HEK293 (cell line): ENCODE data around the gene RHEB.

Experiments
- CTCF ChIA-PET: fragments of 350-600 bp; formaldehyde crosslinking; extraction: SDS; loops from one replicate; lab custom pipeline; 2021; ENCODE audit warnings: antibody characterized with exemption; lab: Yijun Ruan, JAX
- POLR2A ChIA-PET: fragments of 300-600 bp; formaldehyde crosslinking; extraction: SDS; loops from one replicate; lab custom pipeline; 2020; ENCODE audit warnings: antibody characterized with exemption, inconsistent platforms; lab: Yijun Ruan, JAX
- H3K27ac ChIP-seq: fragments of 200-500 bp; sonication (Bioruptor generic); 2 replicates; pipeline ENCODE4 v1.5.1; 2014; ENCODE audit warnings: low read depth, low read length, control low read depth, inconsistent platforms; ENCODE audit errors: extremely low read depth
- H3K36me3 ChIP-seq, 2 experiments: fragments of 200-500 bp in 1 of 2; sonication (Bioruptor generic) in 1 of 2; 1 replicate in 1 of 2; 2 replicates in 1 of 2; pipeline ENCODE4 v1.5.1; 2014 to 2017; ENCODE audit warnings: inconsistent platforms in 2 of 2, low read length in 2 of 2; ENCODE audit not compliant: control insufficient read depth in 2 of 2, insufficient read depth in 1 of 2
- H3K4me1 ChIP-seq: fragments of 200-500 bp; sonication (Bioruptor generic); 2 replicates; pipeline ENCODE4 v1.5.1; 2014; ENCODE audit warnings: mild to moderate bottlenecking, low read length, inconsistent platforms; ENCODE audit not compliant: control insufficient read depth, insufficient read depth
- H3K4me3 ChIP-seq: 2 replicates; pipeline ENCODE4 v1.5.1; 2011; ENCODE audit warnings: low read depth, mild to moderate bottlenecking, control low read depth, low read length, moderate library complexity
- H3K9me3 ChIP-seq: fragments of 200-500 bp; sonication (Bioruptor generic); 2 replicates; pipeline ENCODE4 v1.5.1; 2014; ENCODE audit warnings: low read depth, low read length, inconsistent platforms; ENCODE audit not compliant: control insufficient read depth, insufficient read depth
- EGR2 ChIP-seq: fragments of 450-650 bp; formaldehyde crosslinking; IDR thresholded peaks from 2 replicates; pipeline ENCODE4 v1.5.1; 2016; ENCODE audit warnings: low read depth, missing biosample characterization, missing genetic modification characterization
- GLIS1 ChIP-seq: fragments of 450-650 bp; formaldehyde crosslinking; IDR thresholded peaks from 2 replicates; pipeline ENCODE4 v1.5.1; 2016; ENCODE audit warnings: missing biosample characterization, missing genetic modification characterization
- IKZF3 ChIP-seq: fragments of 450-650 bp; IDR thresholded peaks from 2 replicates; pipeline ENCODE4 v1.5.0; 2018; ENCODE audit warnings: missing biosample characterization, mild to moderate bottlenecking, missing genetic modification characterization, moderate library complexity
- KLF1 ChIP-seq: fragments of 450-650 bp; formaldehyde crosslinking; IDR thresholded peaks from 2 replicates; pipeline ENCODE4 v1.5.1; 2016; ENCODE audit warnings: missing biosample characterization, missing genetic modification characterization
- OSR2 ChIP-seq: fragments of 450-650 bp; formaldehyde crosslinking; IDR thresholded peaks from 2 replicates; pipeline ENCODE4 v1.5.1; 2016; ENCODE audit warnings: missing biosample characterization, missing genetic modification characterization
- PRDM1 ChIP-seq: fragments of 450-650 bp; formaldehyde crosslinking; IDR thresholded peaks from 2 replicates; pipeline ENCODE4; 2016; ENCODE audit warnings: missing biosample characterization, missing genetic modification characterization
- PRDM10 ChIP-seq: fragments of 450-650 bp; formaldehyde crosslinking; IDR thresholded peaks from 2 replicates; pipeline ENCODE4 v1.5.1; 2016; ENCODE audit warnings: missing biosample characterization, missing genetic modification characterization
- PRDM4 ChIP-seq: fragments of 450-650 bp; formaldehyde crosslinking; IDR thresholded peaks from 2 replicates; pipeline ENCODE4 v1.5.1; 2017; ENCODE audit warnings: missing biosample characterization, missing genetic modification characterization
- RBAK ChIP-seq: fragments of 450-650 bp; formaldehyde crosslinking; IDR thresholded peaks from 2 replicates; pipeline ENCODE4 v1.5.1; 2016; ENCODE audit warnings: missing biosample characterization, missing genetic modification characterization
- SP7 ChIP-seq: fragments of 450-650 bp; formaldehyde crosslinking; IDR thresholded peaks from 2 replicates; pipeline ENCODE4 v1.5.1; 2016; ENCODE audit warnings: missing biosample characterization, missing genetic modification characterization
- ZBTB20 ChIP-seq: fragments of 450-650 bp; formaldehyde crosslinking; IDR thresholded peaks from 2 replicates; pipeline ENCODE4 v1.5.1; 2016; ENCODE audit warnings: missing biosample characterization, missing genetic modification characterization
- ZBTB7A ChIP-seq: fragments of 450-650 bp; formaldehyde crosslinking; IDR thresholded peaks from 2 replicates; pipeline ENCODE4 v1.5.1; 2016; ENCODE audit warnings: low read depth, missing biosample characterization, missing genetic modification characterization
- ZIC2 ChIP-seq: fragments of 450-650 bp; formaldehyde crosslinking; IDR thresholded peaks from 2 replicates; pipeline ENCODE4 v1.5.1; 2016; ENCODE audit warnings: missing biosample characterization, missing genetic modification characterization
- ZNF10 ChIP-seq: fragments of 450-650 bp; formaldehyde crosslinking; IDR thresholded peaks from 2 replicates; pipeline ENCODE4 v1.5.1; 2017; ENCODE audit warnings: missing biosample characterization, missing genetic modification characterization
- ZNF18 ChIP-seq: fragments of 450-650 bp; formaldehyde crosslinking; IDR thresholded peaks from 2 replicates; pipeline ENCODE4 v1.5.1; 2016; ENCODE audit warnings: missing biosample characterization, missing genetic modification characterization
- ZNF423 ChIP-seq: fragments of 450-650 bp; formaldehyde crosslinking; IDR thresholded peaks from 2 replicates; pipeline ENCODE4 v1.5.1; 2016; ENCODE audit warnings: missing biosample characterization, missing genetic modification characterization
- ZNF600 ChIP-seq: fragments of 450-650 bp; formaldehyde crosslinking; IDR thresholded peaks from 2 replicates; pipeline ENCODE4 v1.5.1; 2016; ENCODE audit warnings: missing biosample characterization, missing genetic modification characterization
- ZNF629 ChIP-seq: fragments of 450-650 bp; formaldehyde crosslinking; IDR thresholded peaks from 2 replicates; pipeline ENCODE4 v1.5.1; 2017; ENCODE audit warnings: missing biosample characterization, missing genetic modification characterization
- ZNF664 ChIP-seq: fragments of 450-650 bp; formaldehyde crosslinking; IDR thresholded peaks from 2 replicates; pipeline ENCODE4 v1.5.1; 2016; ENCODE audit warnings: missing biosample characterization, missing genetic modification characterization
- ZNF768 ChIP-seq: fragments of 450-650 bp; formaldehyde crosslinking; IDR thresholded peaks from 2 replicates; pipeline ENCODE4 v1.5.1; 2018; ENCODE audit warnings: missing biosample characterization, mild to moderate bottlenecking, missing genetic modification characterization
- ZNF792 ChIP-seq: fragments of 450-650 bp; formaldehyde crosslinking; IDR thresholded peaks from 2 replicates; pipeline ENCODE4 v1.5.1; 2016; ENCODE audit warnings: missing biosample characterization, missing genetic modification characterization

The RHEB gene

GRCh38 chr7:151429560-151430331, 89.9 kb downstream of the RHEB start (continued):
- TF ChIP-seq ZNF768 (tag by site-specific recombination) (peak; percentile 75), PRDM1 (no peak), ZBTB20 (tag by site-specific recombination) (peak; percentile 87), PRDM10 (0 out of 2 replicates have a peak, but pooled peaks have one; percentile 11), ZIC2 (tag by site-specific recombination) (peak; percentile 65), ZNF423 (tag by site-specific recombination) (peak; percentile 30; the same call in 1 of the 2 replicates), ZNF664 (tag by site-specific recombination) (peak; percentile 34; the same call in 1 of the 2 replicates), KLF1 (peak; percentile 69; the same call in 1 of the 2 replicates), ZNF18 (no peak), ZNF600 (peak; percentile 69), ZNF629 (tag by site-specific recombination) (peak; percentile 40; the same call in 1 of the 2 replicates), OSR2 (tag by site-specific recombination) (0 out of 2 replicates have a peak, but pooled peaks have one; percentile 12), GLIS1 (peak; percentile 85)

- peak; percentile 77; the same call in 1 of the 2 replicates for TF ChIP-seq ZNF792 (tag by site-specific recombination)
- 0 out of 2 replicates have a peak, but pooled peaks have one; percentile 42 for TF ChIP-seq SP7 (tag by site-specific recombination)
- no peak for TF ChIP-seq ZNF768 (tag by site-specific recombination)
- TF ChIP-seq EGR2: no peak
- ChIA-PET POLR2A (no interaction called here), CTCF (interaction anchor here (0.7 kb wide), 1 partner anchor 333 kb away, joined by 3 read pairs; no protein-coding TSS in a partner anchor)
- Histone ChIP-seq H3K36me3 (no peaks in the 10 kb centered on the region), H3K9me3 (no peaks in the 10 kb centered on the region), H3K4me1 (peaks cover 24% of the 10 kb centered on the region), H3K4me3 (no peak overlapping the region), H3K27ac (no peak overlapping the region; the same call in 1 of the 2 replicates)
These were observed 90.5 kb downstream of the RHEB start for GRCh38 chr7:151429237-151429559.

GRCh38 chr7:151428378-151429236, 91.1 kb downstream of the RHEB start:
- CTCF ChIA-PET: no interaction called here
- Histone ChIP-seq H3K4me3 (no peak overlapping the region), H3K9me3 (no peaks in the 10 kb centered on the region), H3K36me3 (no peaks in the 10 kb centered on the region), H3K27ac (peak overlapping the region; percentile 7; the same call in 1 of the 2 replicates), H3K4me1 (peaks cover 24% of the 10 kb centered on the region)
- POLR2A ChIA-PET: interaction anchor here (0.7 to 1.0 kb wide), 4 partner anchors 31 to 618 kb away, joined by 3 to 5 read pairs (median 4); partner anchors contain the start of gene PRKAG2
- TF ChIP-seq PRDM4 (no peak), SP7 (tag by site-specific recombination) (peak; percentile 92), GLIS1 (peak; percentile 94), OSR2 (tag by site-specific recombination) (0 out of 2 replicates have a peak, but pooled peaks have one; percentile 30), ZBTB7A (tag by site-specific recombination) (no peak), RBAK (tag by site-specific recombination) (no peak), ZIC2 (tag by site-specific recombination) (peak; percentile 96), ZNF10 (no peak), IKZF3 (tag by site-specific recombination) (peak; percentile 58; the same call in 1 of the 2 replicates)
